IMR-90 (cell line): ENCODE measurements around the gene SYVN1. TPM values are rescaled to one million over a fixed set of nuclear protein-coding genes. Genes with fewer than 3 reads are reported as not detected.

Experiments used
- ATAC-seq: fragments of 200-7000 bp; cut with Tn5 transposase; 2 replicates; pipeline ENCODE4 v1.9.1; 2020; ENCODE audit warnings: low read depth, mild to moderate bottlenecking, moderate library complexity
- BruUV-seq: library from RNA; stranded (reverse); fragments of 400-500 nt; replicated peaks from 2 replicates; lab custom pipeline; 2021; lab: Mats Ljungman, UMichigan
- CTCF ChIA-PET: fragments of 300-600 bp; formaldehyde crosslinking; extraction: SDS; loops from one replicate; lab custom pipeline; 2021; ENCODE audit warnings: antibody characterized with exemption; lab: Yijun Ruan, JAX
- POLR2A ChIA-PET: fragments of 300-600 bp; sonication (Branson Sonifier 250); formaldehyde crosslinking; loops from one replicate; lab custom pipeline; 2022; ENCODE audit warnings: antibody characterized with exemption; ENCODE audit not compliant: unreplicated experiment; lab: Charles Lee
- DNase-seq: peaks from one replicate; pipeline ENCODE4 v3.0.0; 2013
- H2AFZ ChIP-seq: replicated peaks from 2 replicates; pipeline ENCODE3; 2013; ENCODE audit warnings: low read length, mild to moderate bottlenecking; ENCODE audit not compliant: poor library complexity
- H2AK5ac ChIP-seq: 2 replicates; pipeline ENCODE4 v1.6.1; 2013; ENCODE audit warnings: low read depth, low read length, inconsistent platforms
- H2AK9ac ChIP-seq: replicated peaks from 2 replicates; pipeline ENCODE3; 2013; ENCODE audit warnings: mild to moderate bottlenecking, low read depth, low read length, moderate library complexity; ENCODE audit not compliant: poor library complexity
- H2BK120ac ChIP-seq: 2 replicates; pipeline ENCODE4 v1.6.1; 2013; ENCODE audit warnings: low read depth, low read length, inconsistent platforms
- H2BK15ac ChIP-seq: 3 replicates; pipeline ENCODE4 v1.6.1; 2013; ENCODE audit warnings: low read depth, low read length, inconsistent platforms
- H2BK20ac ChIP-seq: 2 replicates; pipeline ENCODE4 v1.6.1; 2013; ENCODE audit warnings: low read depth, mild to moderate bottlenecking, inconsistent platforms, low read length, moderate library complexity
- H2BK5ac ChIP-seq: 2 replicates; pipeline ENCODE4 v1.6.1; 2013; ENCODE audit warnings: mild to moderate bottlenecking, low read depth, low read length, inconsistent platforms; ENCODE audit not compliant: poor library complexity, severe bottlenecking
- H3K14ac ChIP-seq: replicated peaks from 2 replicates; pipeline ENCODE4 v1.6.1; 2013; ENCODE audit warnings: low read depth, low read length, inconsistent platforms
- H3K18ac ChIP-seq: 2 replicates; pipeline ENCODE4 v1.6.1; 2013; ENCODE audit warnings: low read depth, low read length, control low read depth
- H3K23ac ChIP-seq: 2 replicates; pipeline ENCODE4 v1.6.1; 2013; ENCODE audit warnings: low read depth, low read length, inconsistent platforms
- H3K27ac ChIP-seq: 2 replicates; pipeline ENCODE4 v1.5.1; 2013; ENCODE audit warnings: mild to moderate bottlenecking, control low read depth, low read length; ENCODE audit not compliant: insufficient read depth
- H3K27me3 ChIP-seq: 2 replicates; pipeline ENCODE4 v1.6.1; 2013; ENCODE audit warnings: low read length; ENCODE audit not compliant: control insufficient read depth, insufficient read depth
- H3K36me3 ChIP-seq: 2 replicates; pipeline ENCODE4 v1.6.1; 2013; ENCODE audit warnings: low read length, mixed read lengths; ENCODE audit not compliant: control insufficient read depth, insufficient read depth
- H3K4ac ChIP-seq: 2 replicates; pipeline ENCODE4 v1.6.1; 2013; ENCODE audit warnings: low read depth, low read length, inconsistent platforms
- H3K4me1 ChIP-seq: 2 replicates; pipeline ENCODE4 v1.6.1; 2013; ENCODE audit warnings: low read length, mixed read lengths; ENCODE audit not compliant: control insufficient read depth, insufficient read depth
- H3K4me2 ChIP-seq: 2 replicates; pipeline ENCODE4 v1.6.1; 2013; ENCODE audit warnings: low read depth, mild to moderate bottlenecking, control low read depth, low read length, moderate library complexity
- H3K4me3 ChIP-seq: 2 replicates; pipeline ENCODE4 v1.5.1; 2013; ENCODE audit warnings: low read depth, mild to moderate bottlenecking, control low read depth, low read length, moderate library complexity; ENCODE audit not compliant: insufficient read depth
- H3K56ac ChIP-seq: 2 replicates; pipeline ENCODE4 v1.6.1; 2013; ENCODE audit warnings: low read length, inconsistent platforms; ENCODE audit not compliant: insufficient read depth; ENCODE audit errors: extremely low read depth
- H3K79me1 ChIP-seq, 2 experiments: 2 replicates each; pipeline ENCODE4 v1.6.1; 2013; ENCODE audit warnings: low read length in 2 of 2, inconsistent platforms in 1 of 2, low read depth in 1 of 2
- H3K9ac ChIP-seq: 2 replicates; pipeline ENCODE4 v1.6.1; 2013; ENCODE audit warnings: low read depth, low read length, control low read depth
- H3K9me1 ChIP-seq: 2 replicates; pipeline ENCODE4 v1.6.1; 2013; ENCODE audit warnings: low read length, inconsistent platforms; ENCODE audit not compliant: insufficient read depth
- H3K9me3 ChIP-seq: 2 replicates; pipeline ENCODE4 v1.6.1; 2013; ENCODE audit warnings: low read length; ENCODE audit not compliant: control insufficient read depth, insufficient read depth
- H4K20me1 ChIP-seq: 2 replicates; pipeline ENCODE4 v1.6.1; 2013; ENCODE audit warnings: low read length, inconsistent platforms; ENCODE audit not compliant: insufficient read depth
- H4K5ac ChIP-seq: 2 replicates; pipeline ENCODE4 v1.6.1; 2013; ENCODE audit warnings: mild to moderate bottlenecking, low read depth, low read length, control low read depth
- H4K8ac ChIP-seq, 2 experiments: 2 replicates each; pipeline ENCODE4 v1.6.1; 2013; ENCODE audit warnings: low read depth in 2 of 2, low read length in 2 of 2, control low read depth in 1 of 2, inconsistent platforms in 1 of 2
- H4K91ac ChIP-seq: 2 replicates; pipeline ENCODE4 v1.6.1; 2013; ENCODE audit warnings: low read depth, low read length, inconsistent platforms; ENCODE audit not compliant: insufficient read depth
- BHLHE40 ChIP-seq: fragments of 150-350 bp; IDR thresholded peaks from 2 replicates; pipeline ENCODE4 v1.6.1; 2016; ENCODE audit warnings: mild to moderate bottlenecking, low read depth, low read length
- CEBPB ChIP-seq: IDR thresholded peaks from 2 replicates; pipeline ENCODE4 v1.6.1; 2012; ENCODE audit warnings: low read depth, low read length, improper control_type of control experiment
- CHD1 ChIP-seq: IDR thresholded peaks from 2 replicates; pipeline ENCODE4 v1.6.1; 2012; ENCODE audit warnings: low read depth, low read length, improper control_type of control experiment
- FOS ChIP-seq: fragments of 150-350 bp; IDR thresholded peaks from 2 replicates; pipeline ENCODE4 v1.6.1; 2016; ENCODE audit warnings: low read depth, low read length
- MAFK ChIP-seq: IDR thresholded peaks from 2 replicates; pipeline ENCODE4 v1.6.1; 2012; ENCODE audit warnings: low read depth, low read length, improper control_type of control experiment
- MAZ ChIP-seq: IDR thresholded peaks from 2 replicates; pipeline ENCODE4 v1.6.1; 2012; ENCODE audit warnings: low read depth, mild to moderate bottlenecking, low read length, improper control_type of control experiment, moderate library complexity, borderline replicate concordance
- MXI1 ChIP-seq: IDR thresholded peaks from 2 replicates; pipeline ENCODE4 v1.6.1; 2012; ENCODE audit warnings: low read depth, mild to moderate bottlenecking, low read length, moderate library complexity, borderline replicate concordance
- NFE2L2 ChIP-seq: fragments of 150-350 bp; IDR thresholded peaks from 2 replicates; pipeline ENCODE4 v1.6.1; 2016; ENCODE audit warnings: low read depth, mild to moderate bottlenecking, low read length
- POLR2A ChIP-seq: IDR thresholded peaks from 2 replicates; pipeline ENCODE4 v1.6.1; 2012; ENCODE audit warnings: mild to moderate bottlenecking, low read depth, low read length
- RAD21 ChIP-seq: IDR thresholded peaks from 2 replicates; pipeline ENCODE4 v1.6.1; 2012; ENCODE audit warnings: low read length, improper control_type of control experiment
- RCOR1 ChIP-seq: IDR thresholded peaks from 2 replicates; pipeline ENCODE4 v1.6.1; 2012; ENCODE audit warnings: mild to moderate bottlenecking, low read length, improper control_type of control experiment; ENCODE audit not compliant: insufficient replicate concordance
- RFX5 ChIP-seq: IDR thresholded peaks from 2 replicates; pipeline ENCODE4 v1.8.0; 2012; ENCODE audit warnings: low read depth, mild to moderate bottlenecking, low read length, moderate library complexity
- WGBS, 2 experiments: methylation state at CpG; one replicate each; pipeline versions ENCODE4 v1.1.5 to v1.1.7; 2013; ENCODE audit warnings: missing lambda C conversion rate in 2 of 2; ENCODE audit not compliant: insufficient read length in 1 of 2; ENCODE audit errors: extremely low coverage in 2 of 2; 5-methylcytosine and 5-hydroxymethylcytosine counted together
- dilution Hi-C: fragments of 300-500 bp; cut with HindIII; formaldehyde crosslinking; loops from one replicate; pipeline ENCODE4 v1.14.3; 2018; ENCODE audit warnings: low sequenced_read_pairs; ENCODE audit not compliant: unreplicated experiment
- in situ Hi-C: fragments of 300-500 bp; cut with MboI; formaldehyde crosslinking; loops from 3 replicates; pipeline ENCODE4 v1.14.3; 2019; ENCODE audit warnings: low sequenced_read_pairs, inconsistent platforms, mixed read lengths
- intact Hi-C: fragments of 100-400 bp; cut with micrococcal nuclease; formaldehyde crosslinking; loops from 2 replicates; pipeline ENCODE4 v1.10.0; 2022
- polyA plus RNA-seq, 3 experiments: library from polyadenylated mRNA; depleted of rRNA; stranded (reverse); fragments of >200 nt; gene quantifications; 2 replicates each; pipeline ENCODE4 v1.2.3, GENCODE V29; 2012; ENCODE audit warnings: low replicate concordance in 1 of 3
- total RNA-seq: library from RNA; depleted of rRNA; stranded (reverse); fragments of >200 nt; gene quantifications from 2 replicates; pipeline ENCODE4 v1.2.3, GENCODE V29; 2012
- TF ChIP-seq, protein P1 (sequence below): conservative IDR thresholded peaks from 2 replicates; pipeline ENCODE4 v1.5.1; 2012; ENCODE audit warnings: mild to moderate bottlenecking, low read depth, low read length, improper control_type of control experiment
- TF ChIP-seq, protein P2 (sequence below): fragments of 150-350 bp; IDR thresholded peaks from 2 replicates; pipeline ENCODE4 v1.6.1; 2017; ENCODE audit warnings: mild to moderate bottlenecking, antibody characterized with exemption, low read length, low read depth

SYVN1 gene
- total and polyA plus RNA-seq, 2 of the 4 experiments (the other 2 are of a cell fraction): 9.5 to 52.9 TPM

DNA sequence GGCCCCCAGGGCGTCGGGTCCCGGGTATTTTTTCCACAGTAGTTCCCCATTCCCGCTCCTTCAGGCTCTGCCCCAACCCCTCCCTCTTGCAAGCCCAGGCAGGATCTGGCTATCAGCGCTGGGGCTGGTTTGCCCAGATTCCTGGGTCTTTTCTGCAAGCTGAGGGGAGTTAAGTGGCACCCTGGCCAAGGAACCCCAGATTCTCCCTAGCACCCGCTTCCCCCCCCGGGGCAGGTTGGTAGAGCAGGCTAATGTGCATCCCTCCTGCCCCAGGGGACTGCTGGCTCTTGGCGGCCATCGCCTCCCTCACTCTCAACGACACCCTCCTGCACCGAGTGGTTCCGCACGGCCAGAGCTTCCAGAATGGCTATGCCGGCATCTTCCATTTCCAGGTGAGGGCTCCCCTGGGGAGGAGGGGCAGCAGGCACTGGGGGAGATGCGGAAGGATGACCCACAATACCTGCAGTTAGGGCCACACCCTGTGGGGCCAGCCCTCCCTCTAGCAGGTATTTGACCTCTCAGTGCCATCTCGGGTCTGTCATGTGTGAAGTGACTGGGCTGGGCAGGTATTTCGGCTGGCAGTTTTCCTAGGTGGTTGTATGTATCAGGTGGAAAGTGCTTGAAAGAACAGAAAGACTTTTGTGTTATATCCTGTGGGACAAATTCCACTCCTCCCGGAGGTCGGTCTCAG lies 49.0 kb upstream of the SYVN1 start:
- no peak overlapping the region for H3K9ac ChIP-seq
- H3K18ac ChIP-seq: no peak overlapping the region
- ATAC-seq: no peak

More for the DNA sequence above, 49.0 kb upstream of the SYVN1 start:
- no TSS peak for BruUV-seq
- intact Hi-C loops: loop anchor here (5.0 kb wide), 1 partner anchor 61 kb away; the partner anchor contains the start of genes FAU and MRPL49
- POLR2A ChIA-PET: no interaction called here
- Histone ChIP-seq H3K23ac (no peak overlapping the region), H3K36me3 (peaks cover 34% of the 10 kb centered on the region), H2AK5ac (peak overlapping the region; percentile 21; the same call in 1 of the 2 replicates), H3K14ac (no peak overlapping the region), H2AK9ac (peak overlapping the region; percentile 58), H3K9me1 (peaks cover 4% of the 10 kb centered on the region; the same call in 1 of the 2 replicates), H3K4ac (no peak overlapping the region), H3K4me2 (peak overlapping the region; percentile 84; the same call in 1 of the 2 replicates), H2BK120ac (no peak overlapping the region), H3K56ac (no peak overlapping the region), H2AFZ (no peak overlapping the region), H3K4me3 (no peak overlapping the region), H3K27me3 (no peaks in the 10 kb centered on the region), H4K5ac (no peak overlapping the region), H3K9me3 (no peaks in the 10 kb centered on the region), H3K27ac (no peak overlapping the region), H2BK15ac (no peak overlapping the region), H4K91ac (no peak overlapping the region), H2BK5ac (no peak overlapping the region), H4K20me1 (peaks cover 9% of the 10 kb centered on the region), H3K79me1 (peaks cover 45 to 68% of the 10 kb centered on the region in 2 experiments), H4K8ac (no peak overlapping the region), H3K4me1 (peaks cover 11% of the 10 kb centered on the region), H2BK20ac (no peak overlapping the region)
- CTCF ChIA-PET: no interaction called here
- in situ Hi-C loops: no loop called here
- 83% methylated on average over 8 of the region's 19 CpGs; no CpG with 5 or more reads in 1 of the 2 experiments for WGBS, 2 experiments
- dilution Hi-C loops: no loop called here
- TF ChIP-seq RAD21: no peak
- TF ChIP-seq BHLHE40: no peak
- no peak for TF ChIP-seq RFX5
- TF ChIP-seq, protein P1, sequence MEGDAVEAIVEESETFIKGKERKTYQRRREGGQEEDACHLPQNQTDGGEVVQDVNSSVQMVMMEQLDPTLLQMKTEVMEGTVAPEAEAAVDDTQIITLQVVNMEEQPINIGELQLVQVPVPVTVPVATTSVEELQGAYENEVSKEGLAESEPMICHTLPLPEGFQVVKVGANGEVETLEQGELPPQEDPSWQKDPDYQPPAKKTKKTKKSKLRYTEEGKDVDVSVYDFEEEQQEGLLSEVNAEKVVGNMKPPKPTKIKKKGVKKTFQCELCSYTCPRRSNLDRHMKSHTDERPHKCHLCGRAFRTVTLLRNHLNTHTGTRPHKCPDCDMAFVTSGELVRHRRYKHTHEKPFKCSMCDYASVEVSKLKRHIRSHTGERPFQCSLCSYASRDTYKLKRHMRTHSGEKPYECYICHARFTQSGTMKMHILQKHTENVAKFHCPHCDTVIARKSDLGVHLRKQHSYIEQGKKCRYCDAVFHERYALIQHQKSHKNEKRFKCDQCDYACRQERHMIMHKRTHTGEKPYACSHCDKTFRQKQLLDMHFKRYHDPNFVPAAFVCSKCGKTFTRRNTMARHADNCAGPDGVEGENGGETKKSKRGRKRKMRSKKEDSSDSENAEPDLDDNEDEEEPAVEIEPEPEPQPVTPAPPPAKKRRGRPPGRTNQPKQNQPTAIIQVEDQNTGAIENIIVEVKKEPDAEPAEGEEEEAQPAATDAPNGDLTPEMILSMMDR: no peak
- TF ChIP-seq CHD1: no peak
- TF ChIP-seq, protein P2, sequence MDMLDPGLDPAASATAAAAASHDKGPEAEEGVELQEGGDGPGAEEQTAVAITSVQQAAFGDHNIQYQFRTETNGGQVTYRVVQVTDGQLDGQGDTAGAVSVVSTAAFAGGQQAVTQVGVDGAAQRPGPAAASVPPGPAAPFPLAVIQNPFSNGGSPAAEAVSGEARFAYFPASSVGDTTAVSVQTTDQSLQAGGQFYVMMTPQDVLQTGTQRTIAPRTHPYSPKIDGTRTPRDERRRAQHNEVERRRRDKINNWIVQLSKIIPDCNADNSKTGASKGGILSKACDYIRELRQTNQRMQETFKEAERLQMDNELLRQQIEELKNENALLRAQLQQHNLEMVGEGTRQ: no peak
- no peak for TF ChIP-seq POLR2A
- TF ChIP-seq CEBPB: no peak
- TF ChIP-seq NFE2L2: no peak
- TF ChIP-seq MXI1: no peak
- no peak for TF ChIP-seq RCOR1
- TF ChIP-seq MAZ: no peak
- TF ChIP-seq FOS: no peak
- no peak for TF ChIP-seq MAFK
- DNase-seq: no peak
